Prostate gland (tissue), 2 donors: ENCODE data around the gene ZNF550. TPM values are rescaled to one million over a fixed set of nuclear protein-coding genes. Genes with fewer than 3 reads are reported as not detected.
"Not testable (repeated sequence)": the region's sequence is repeated elsewhere in the genome, so short reads cannot be mapped to it uniquely, and the experiment has no call there.

Experiments
- DNase-seq: peaks from one replicate; pipeline ENCODE4 v3.0.0-alpha.2; 2019; ENCODE audit warnings: low spot score
- H3K27ac ChIP-seq, 2 donors: fragments of 200-600 bp; sonication (generic); 2 replicates each; pipeline ENCODE4 v1.5.1; 2017 to 2019
- H3K27me3 ChIP-seq: fragments of 200-600 bp; sonication (generic); replicated peaks from 2 replicates; pipeline ENCODE4 v1.5.1; 2019; ENCODE audit not compliant: insufficient read depth
- H3K36me3 ChIP-seq, 2 donors: fragments of 200-600 bp; sonication (generic); 1 replicate in 1 of 2; 2 replicates in 1 of 2; pipeline versions ENCODE4 v1.5.1 to v1.8.1; 2017 to 2019
- H3K4me1 ChIP-seq: fragments of 200-600 bp; sonication (generic); replicated peaks from 2 replicates; pipeline ENCODE4 v1.5.1; 2019
- H3K4me3 ChIP-seq, 2 donors: fragments of 200-600 bp; sonication (generic); 2 replicates each; pipeline ENCODE4 v1.5.1; 2017 to 2019
- H3K9me3 ChIP-seq: fragments of 200-600 bp; sonication (generic); 2 replicates; pipeline ENCODE4 v1.5.1; 2017
- POLR2A ChIP-seq: fragments of 450-650 bp; IDR thresholded peaks from one replicate; pipeline ENCODE4 v1.6.1; 2016; ENCODE audit warnings: antibody characterized with exemption, mild to moderate bottlenecking
- POLR2AphosphoS5 ChIP-seq: sonication (generic); formaldehyde crosslinking; IDR thresholded peaks from one replicate; pipeline ENCODE4 v1.6.1; 2017; ENCODE audit warnings: antibody characterized with exemption
- WGBS: methylation state at CpG from one replicate; pipeline ENCODE4 v1.1.5; 2018; 5-methylcytosine and 5-hydroxymethylcytosine counted together
- intact Hi-C: fragments of 100-400 bp; cut with DNase I; formaldehyde crosslinking; loops from one replicate; pipeline ENCODE4 v1.14.2; 2022
- total RNA-seq, 2 donors: library from RNA; depleted of rRNA; stranded (reverse); fragments of >200 nt; gene quantifications; one replicate each; pipeline ENCODE4 v1.1.0, GENCODE V29; 2016
- TF ChIP-seq, protein P1 (sequence below), 4 experiments: fragments of 200-600 bp in 2 of 4; fragments of 450-650 bp in 2 of 4; sonication (generic) in 2 of 4; IDR thresholded peaks; 1 replicate in 3 of 4; 2 replicates in 1 of 4; pipeline ENCODE4 v1.5.1; 2016 to 2019; ENCODE audit warnings: antibody characterized with exemption in 4 of 4, mild to moderate bottlenecking in 2 of 4, moderate library complexity in 2 of 4

ZNF550 gene
- total RNA-seq, 2 donors from 2014 or later, result 8.5 to 12.8 TPM

DNA sequence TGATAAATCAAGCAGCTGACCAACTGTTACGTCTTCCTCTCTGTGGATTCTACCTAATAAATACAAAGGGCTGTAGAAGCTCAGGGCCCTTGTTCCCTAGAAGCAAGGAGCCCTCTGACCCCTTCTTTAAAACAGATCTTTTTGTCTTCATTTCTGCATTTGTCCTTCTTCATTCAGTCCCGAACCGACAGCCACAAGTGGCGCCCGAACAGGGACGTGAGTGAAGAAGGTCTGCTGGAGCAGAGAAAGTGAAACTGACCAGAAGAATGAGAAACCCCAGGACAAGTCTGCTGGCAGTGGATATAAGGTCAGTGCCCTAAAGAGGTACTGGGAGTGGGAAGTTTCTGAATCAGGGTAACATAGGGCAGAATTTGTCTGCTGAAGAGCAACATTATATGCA lies 46.8 kb downstream of the ZNF550 start:
- no peaks in the 10 kb centered on the region for H3K36me3 ChIP-seq

DNA sequence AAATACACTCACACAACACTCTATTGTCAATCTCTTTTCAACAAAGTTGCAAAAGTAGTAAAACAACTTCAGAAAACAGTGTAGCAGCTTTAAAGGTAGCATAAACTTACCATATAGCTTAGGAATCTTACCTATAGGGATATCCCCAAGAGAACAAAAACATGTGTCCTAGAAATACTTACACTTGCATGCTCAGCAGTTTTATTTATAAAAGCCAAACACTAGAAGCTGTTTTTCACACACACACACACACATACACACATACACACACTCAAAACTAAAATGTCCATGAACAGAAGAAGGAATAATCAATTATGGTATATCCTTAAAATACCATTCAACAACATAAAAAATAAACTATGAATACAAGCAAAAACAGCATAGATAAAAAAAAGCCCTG lies 48.2 kb downstream of the ZNF550 start:
- no peak overlapping the region for H3K27ac ChIP-seq
- H3K4me3 ChIP-seq, result no peak overlapping the region
- intact Hi-C loops, result no loop called here
- H3K9me3 ChIP-seq, result peaks cover 9% of the 10 kb centered on the region
- DNase-seq, result no peak
- H3K4me1 ChIP-seq, result no peaks in the 10 kb centered on the region
- H3K27me3 ChIP-seq, result no peaks in the 10 kb centered on the region
- H3K36me3 ChIP-seq, result peaks cover 5 to 11% of the 10 kb centered on the region in 2 donors
- no peak for TF ChIP-seq POLR2AphosphoS5
- TF ChIP-seq POLR2A, result no peak
- TF ChIP-seq, protein P1, sequence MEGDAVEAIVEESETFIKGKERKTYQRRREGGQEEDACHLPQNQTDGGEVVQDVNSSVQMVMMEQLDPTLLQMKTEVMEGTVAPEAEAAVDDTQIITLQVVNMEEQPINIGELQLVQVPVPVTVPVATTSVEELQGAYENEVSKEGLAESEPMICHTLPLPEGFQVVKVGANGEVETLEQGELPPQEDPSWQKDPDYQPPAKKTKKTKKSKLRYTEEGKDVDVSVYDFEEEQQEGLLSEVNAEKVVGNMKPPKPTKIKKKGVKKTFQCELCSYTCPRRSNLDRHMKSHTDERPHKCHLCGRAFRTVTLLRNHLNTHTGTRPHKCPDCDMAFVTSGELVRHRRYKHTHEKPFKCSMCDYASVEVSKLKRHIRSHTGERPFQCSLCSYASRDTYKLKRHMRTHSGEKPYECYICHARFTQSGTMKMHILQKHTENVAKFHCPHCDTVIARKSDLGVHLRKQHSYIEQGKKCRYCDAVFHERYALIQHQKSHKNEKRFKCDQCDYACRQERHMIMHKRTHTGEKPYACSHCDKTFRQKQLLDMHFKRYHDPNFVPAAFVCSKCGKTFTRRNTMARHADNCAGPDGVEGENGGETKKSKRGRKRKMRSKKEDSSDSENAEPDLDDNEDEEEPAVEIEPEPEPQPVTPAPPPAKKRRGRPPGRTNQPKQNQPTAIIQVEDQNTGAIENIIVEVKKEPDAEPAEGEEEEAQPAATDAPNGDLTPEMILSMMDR (IDR thresholded peaks at IDR 0.05), result no peak

More for the DNA sequence above, 46.8 kb downstream of the ZNF550 start:
- H3K4me3 ChIP-seq, result no peak overlapping the region
- 96% methylated on average over 6 of the region's 6 CpGs for WGBS
- DNase-seq, result no peak
- TF ChIP-seq POLR2A (no peak), POLR2AphosphoS5 (no peak)
- TF ChIP-seq, protein P1 (IDR thresholded peaks at IDR 0.05), result no peak
- no peaks in the 10 kb centered on the region for H3K27me3 ChIP-seq
- H3K27ac ChIP-seq, result no peak overlapping the region
- H3K9me3 ChIP-seq, result peaks cover 9% of the 10 kb centered on the region
- no peaks in the 10 kb centered on the region for H3K4me1 ChIP-seq
- intact Hi-C loops, result no loop called here

DNA sequence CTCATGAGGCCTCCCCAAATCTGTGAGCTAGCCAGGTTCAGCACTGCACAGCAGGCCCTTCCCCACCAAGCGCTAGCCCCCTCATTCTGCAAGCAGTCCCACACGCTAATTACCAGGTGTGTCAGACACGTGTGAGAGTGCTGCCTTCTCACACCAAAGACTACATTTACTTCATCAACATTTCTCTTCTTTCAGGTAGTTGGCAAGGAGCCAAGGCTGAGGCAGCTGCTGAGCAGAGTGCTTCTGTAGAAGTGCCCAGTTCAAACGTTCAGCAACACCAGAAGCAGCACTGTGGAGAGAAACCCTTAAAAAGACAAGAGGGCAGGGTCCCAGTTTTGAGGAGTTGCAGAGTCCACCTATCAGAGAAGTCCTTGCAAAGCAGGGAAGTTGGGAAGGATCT lies 53.5 kb downstream of the ZNF550 start:
- H3K36me3 ChIP-seq, result peaks cover 10 to 25% of the 10 kb centered on the region in 2 donors
- intact Hi-C loops, result no loop called here
- H3K27ac ChIP-seq, result no peak overlapping the region
- DNase-seq, result no peak
- H3K9me3 ChIP-seq, result no peaks in the 10 kb centered on the region
- no peak for TF ChIP-seq POLR2A
- TF ChIP-seq, protein P1 (IDR thresholded peaks at IDR 0.05), result no peak
- TF ChIP-seq POLR2AphosphoS5, result no peak
- no peaks in the 10 kb centered on the region for H3K27me3 ChIP-seq
- 86% methylated on average over 4 of the region's 4 CpGs for WGBS
- H3K4me1 ChIP-seq, result no peaks in the 10 kb centered on the region
- no peak overlapping the region for H3K4me3 ChIP-seq

DNA sequence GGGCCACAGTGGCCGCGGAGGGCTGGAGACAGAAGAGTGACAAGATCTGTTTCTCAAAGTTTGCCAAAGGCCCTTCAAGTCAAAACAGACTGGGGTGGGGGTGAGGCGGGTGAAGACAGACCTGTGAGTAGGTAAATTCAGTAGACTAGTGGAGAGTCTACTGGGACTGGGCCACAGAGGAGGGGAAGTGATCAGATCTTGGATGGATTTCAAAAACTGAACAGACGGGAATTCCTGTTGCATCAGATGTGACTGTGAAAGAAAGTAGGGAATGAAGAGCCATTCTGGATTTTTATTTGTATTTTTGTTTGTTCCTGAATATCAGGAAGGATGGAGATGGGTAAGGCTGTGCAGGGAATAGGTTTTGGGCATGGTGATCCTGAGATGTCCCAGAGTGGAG lies 59.3 kb downstream of the ZNF550 start:
- not testable (repeated sequence) for H3K9me3 ChIP-seq

DNA sequence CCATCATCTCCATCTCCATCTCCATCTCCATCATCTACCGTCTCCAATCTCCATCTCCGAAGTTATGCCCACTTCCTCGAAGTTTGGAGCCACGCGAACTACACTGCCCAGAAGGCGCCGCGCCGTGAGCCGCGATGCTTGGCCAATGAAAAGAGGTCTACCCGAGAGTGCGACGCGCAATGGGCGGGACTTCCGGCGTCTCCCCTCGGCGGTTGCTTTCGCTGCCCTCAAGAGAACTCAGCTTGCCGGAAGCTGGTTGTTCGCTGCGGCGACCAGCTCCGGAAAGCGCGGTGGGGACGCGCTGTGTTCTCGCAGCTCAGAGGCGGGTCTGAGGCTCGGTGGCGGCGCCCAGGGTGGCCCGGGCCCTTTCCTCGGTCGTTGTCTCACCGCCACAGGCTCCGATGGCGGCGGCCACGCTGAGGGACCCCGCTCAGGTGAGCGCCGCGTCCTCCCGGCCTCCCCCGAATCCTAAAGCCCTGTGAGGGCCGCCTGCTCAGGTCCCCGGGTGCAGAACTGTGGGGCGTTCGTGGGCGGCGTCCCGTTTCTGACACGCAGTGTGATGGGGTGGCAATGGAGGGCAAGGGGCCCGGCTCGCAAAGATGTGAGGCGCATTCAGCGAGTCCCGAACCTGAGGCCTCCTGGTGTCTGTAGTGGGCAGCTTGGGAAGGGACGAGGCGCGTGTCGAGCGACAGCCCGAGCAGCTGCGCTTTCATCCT lies 59.8 kb downstream of the ZNF550 start, which contains the start of gene ZNF773:
ZNF773 (plus strand) TSS at position 259 of the 716 bp plus-strand sequence; CDS start at position 402, 143 bp downstream.
- TF ChIP-seq POLR2A (peak; percentile 72), POLR2AphosphoS5 (peak; percentile 94)
- peak within 1 kb of the TSS; percentile 81 to 83 for H3K27ac ChIP-seq
- peak; percentile 94 for DNase-seq

More for the DNA sequence above, 59.3 kb downstream of the ZNF550 start:
- H3K27me3 ChIP-seq, H3K4me1 ChIP-seq, H3K36me3 ChIP-seq, intact Hi-C loops, DNase-seq, H3K27ac ChIP-seq: not testable (repeated sequence)
- peak overlapping the region in 1 of 2 donors; percentile 88 for H3K4me3 ChIP-seq
- 0% methylated on average over 2 of the region's 4 CpGs for WGBS

DNA sequence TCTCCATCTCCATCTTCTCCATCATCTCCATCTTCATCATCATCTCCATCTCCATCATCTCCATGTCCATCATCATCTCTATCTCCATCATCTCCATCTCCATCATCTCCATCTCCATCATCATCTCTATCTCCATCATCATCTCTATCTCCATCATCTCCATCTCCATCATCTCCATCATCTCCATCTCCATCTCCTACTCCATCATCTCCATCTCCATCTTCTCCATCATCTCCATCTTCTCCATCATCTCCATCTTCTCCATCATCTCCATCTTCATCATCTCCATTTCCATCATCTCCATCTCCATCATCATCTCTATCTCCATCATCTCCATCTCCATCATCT lies 60.4 kb downstream of the ZNF550 start:
- H3K9me3 ChIP-seq, H3K36me3 ChIP-seq, DNase-seq, H3K27me3 ChIP-seq, H3K4me3 ChIP-seq, H3K27ac ChIP-seq, intact Hi-C loops, H3K4me1 ChIP-seq: not testable (repeated sequence)

More for the DNA sequence above, 59.8 kb downstream of the ZNF550 start, which contains the start of gene ZNF773:
- intact Hi-C loops, H3K9me3 ChIP-seq, H3K27me3 ChIP-seq, H3K4me1 ChIP-seq, H3K36me3 ChIP-seq: not testable (repeated sequence)
- peak within 1 kb of the TSS; percentile 76 to 88 for H3K4me3 ChIP-seq
- under 1% methylated on average over 62 of the region's 69 CpGs for WGBS

DNA sequence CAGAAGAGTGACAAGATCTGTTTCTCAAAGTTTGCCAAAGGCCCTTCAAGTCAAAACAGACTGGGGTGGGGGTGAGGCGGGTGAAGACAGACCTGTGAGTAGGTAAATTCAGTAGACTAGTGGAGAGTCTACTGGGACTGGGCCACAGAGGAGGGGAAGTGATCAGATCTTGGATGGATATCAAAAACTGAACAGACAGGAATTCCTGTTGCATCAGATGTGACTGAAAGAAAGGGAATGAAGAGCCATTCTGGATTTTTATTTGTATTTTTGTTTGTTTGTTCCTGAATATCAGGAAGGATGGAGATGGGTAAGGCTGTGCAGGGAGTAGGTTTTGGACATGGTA lies 71.4 kb downstream of the ZNF550 start:
- no CpG with 5 or more reads among the region's 1 CpG for WGBS
- H3K9me3 ChIP-seq, intact Hi-C loops, H3K4me3 ChIP-seq, H3K27ac ChIP-seq, H3K36me3 ChIP-seq, H3K4me1 ChIP-seq, H3K27me3 ChIP-seq, DNase-seq: not testable (repeated sequence)
